Measurements from ENCODE around the gene DCDC2C. TPM values are rescaled to one million over a fixed set of nuclear protein-coding genes. Genes with fewer than 3 reads are reported as not detected.

DCDC2C gene
- total RNA-seq, 1 experiment from 2014 or later = not detected

DNA sequence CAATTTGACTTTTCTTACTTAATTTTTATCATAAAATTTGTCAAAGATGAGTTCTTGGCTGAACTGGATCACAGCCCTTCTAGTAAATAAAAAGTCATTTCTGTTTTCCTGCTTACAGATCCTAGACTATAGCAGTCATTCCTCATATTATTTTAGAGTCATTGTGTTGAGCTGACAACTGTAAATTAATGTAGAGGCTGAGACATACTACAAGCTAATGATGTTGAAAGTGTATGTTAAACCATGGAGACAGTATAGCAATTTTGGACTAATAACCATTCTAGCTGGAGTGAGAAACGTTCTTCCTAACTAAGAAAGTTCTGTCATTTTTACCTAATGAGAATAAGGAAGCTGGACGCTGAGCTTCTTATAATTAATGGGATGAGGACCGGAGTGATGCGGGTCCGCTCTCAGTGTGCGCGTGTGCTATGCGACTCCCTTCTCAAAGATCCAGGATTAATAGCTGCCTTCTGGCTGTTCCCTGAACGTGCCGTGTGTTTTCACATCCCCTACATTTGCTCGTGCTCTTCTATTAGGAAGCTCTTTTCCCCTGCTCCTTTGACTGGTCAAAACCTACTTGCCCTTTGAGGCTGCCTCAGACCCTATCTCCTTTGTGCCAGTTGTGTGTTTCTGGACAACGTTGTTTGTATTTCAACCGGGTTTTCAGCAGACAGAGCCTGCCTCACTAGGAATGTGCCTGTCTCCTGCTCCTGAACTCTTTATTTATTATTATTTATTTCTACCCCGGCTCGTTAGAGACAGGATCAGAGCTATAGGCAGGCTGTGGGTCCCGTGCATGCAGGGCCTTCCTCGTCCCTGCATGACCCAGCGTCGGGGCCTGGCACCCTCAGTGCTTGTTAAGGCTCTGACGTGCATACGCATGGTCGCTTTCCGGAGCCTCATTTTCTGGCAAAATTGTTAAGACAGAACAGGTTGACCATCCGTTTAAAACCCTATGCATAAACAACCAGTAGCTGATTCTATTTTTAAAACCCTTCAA lies 182.6 kb downstream of the DCDC2C start:
- DNase-seq (ENCODE audit: low spot score) = no peak

DNA sequence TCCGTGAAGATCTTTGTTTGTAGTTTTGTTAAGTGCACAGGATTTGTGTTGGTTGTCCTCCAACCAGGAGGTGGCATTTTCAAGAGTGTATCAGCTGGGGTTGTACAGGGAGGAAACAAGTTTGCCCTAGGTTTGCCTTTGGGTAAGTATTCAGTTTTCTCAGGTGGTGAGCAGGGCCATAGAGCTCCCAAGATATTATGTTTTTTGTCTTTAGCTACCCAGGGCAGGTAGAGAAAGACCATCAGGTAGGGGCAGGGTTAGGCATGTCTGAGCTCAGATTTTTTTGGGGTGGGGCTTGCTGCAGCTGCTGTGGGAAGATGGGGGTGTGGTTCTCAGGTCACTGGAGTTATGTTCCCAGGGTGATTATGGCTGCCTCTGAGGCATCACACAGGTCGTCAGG lies 191.6 kb downstream of the DCDC2C start:
- DNase-seq (ENCODE audit: low spot score) = no peak

Other genes with a start within 250 kb of the DCDC2C start
- gene ADI1, start 184.0 kb upstream of the DCDC2C start, total RNA-seq (2014; rRNA removed; shearing (Covaris generic)) = 41.7 and 47.4 TPM in 2 replicates
- gene RNASEH1, start 145.2 kb upstream of the DCDC2C start, total RNA-seq (2014; rRNA removed; shearing (Covaris generic)) = 20.0 and 28.1 TPM in 2 replicates
- 1,412 and 1,563 TPM in 2 replicates for gene RPS7, start 128.3 kb upstream of the DCDC2C start, total RNA-seq (2014; rRNA removed; shearing (Covaris generic))
- not detected in 2 replicates for gene COLEC11, start 108.5 kb upstream of the DCDC2C start, total RNA-seq (2014; rRNA removed; shearing (Covaris generic))
- not detected in 2 replicates for gene ALLC, start 45.4 kb upstream of the DCDC2C start, total RNA-seq (2014; rRNA removed; shearing (Covaris generic))